A204.1 (cell line): ENCODE results near the gene ATP2B2.

Source experiments
- FAIRE-seq: peaks from 2 replicates; lab custom pipeline; 2012; peaks lifted over from hg19 to GRCh38; lab: Jason Lieb, UNC

The ATP2B2 gene

DNA sequence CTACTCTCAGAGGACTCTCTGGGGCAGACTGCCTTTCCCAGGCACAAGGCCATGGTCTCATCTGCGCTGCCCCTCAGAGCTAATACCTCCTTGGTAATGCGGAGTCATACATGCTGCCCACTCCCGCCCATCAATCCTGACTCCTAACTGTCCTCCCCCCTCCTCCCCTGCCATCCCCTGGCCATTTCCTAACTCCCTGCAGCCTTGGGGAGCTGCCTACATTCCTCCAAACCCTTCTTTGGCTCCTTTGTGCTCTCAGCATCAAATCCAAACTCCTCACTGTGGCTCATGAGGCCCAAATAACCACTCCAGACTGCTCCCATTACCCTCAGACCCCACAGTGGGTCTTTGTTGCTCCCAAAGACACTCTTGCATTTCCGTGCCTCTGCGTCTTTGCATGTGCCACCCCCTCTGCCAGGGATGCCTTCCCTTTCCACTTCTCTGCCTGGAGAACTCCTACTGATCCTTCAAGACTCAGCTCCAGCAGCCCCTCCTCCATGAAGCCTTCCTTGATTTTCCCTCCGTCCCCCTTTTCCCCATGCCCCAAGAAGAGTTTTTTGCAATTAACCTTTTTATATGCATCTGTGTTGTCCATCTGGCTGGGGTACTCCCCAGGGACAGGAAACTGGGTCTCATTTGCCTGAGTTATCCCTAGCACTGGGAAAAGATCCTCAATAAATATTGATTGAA, 5.5 kb upstream of the ATP2B2 start:
- no peak for FAIRE-seq

DNA sequence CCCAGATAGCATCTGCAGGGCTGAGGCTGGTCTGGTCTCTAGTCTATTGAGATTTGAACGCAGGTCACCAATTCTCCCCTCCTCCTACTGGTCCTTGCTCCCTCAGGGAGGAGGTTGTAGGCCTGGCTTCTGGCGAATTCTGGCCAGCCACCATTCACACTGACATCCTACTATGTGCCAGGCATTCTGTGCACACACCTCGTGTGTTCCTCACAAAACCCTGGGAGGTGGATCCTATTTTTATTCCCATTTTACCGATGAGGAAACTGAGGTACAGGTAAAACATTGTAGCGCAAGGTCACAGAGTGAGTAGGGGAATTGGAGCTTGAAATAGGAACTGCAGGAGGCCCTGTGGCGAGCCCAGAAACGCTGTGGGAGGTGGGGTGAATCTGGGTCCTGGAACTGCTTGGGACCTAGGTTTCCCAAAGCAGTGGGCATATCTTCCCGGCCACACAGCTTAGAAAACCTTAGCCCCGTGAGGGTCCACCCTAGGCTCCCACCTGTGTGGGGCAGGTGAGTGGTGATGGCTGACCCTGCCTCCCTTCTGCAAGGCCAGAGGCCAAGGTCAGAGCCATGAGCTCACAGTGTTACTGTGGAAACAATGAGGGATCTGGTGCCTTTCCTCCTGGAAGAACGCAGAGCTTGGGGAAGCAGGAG, 4.8 kb upstream of the ATP2B2 start:
- no peak for FAIRE-seq

DNA sequence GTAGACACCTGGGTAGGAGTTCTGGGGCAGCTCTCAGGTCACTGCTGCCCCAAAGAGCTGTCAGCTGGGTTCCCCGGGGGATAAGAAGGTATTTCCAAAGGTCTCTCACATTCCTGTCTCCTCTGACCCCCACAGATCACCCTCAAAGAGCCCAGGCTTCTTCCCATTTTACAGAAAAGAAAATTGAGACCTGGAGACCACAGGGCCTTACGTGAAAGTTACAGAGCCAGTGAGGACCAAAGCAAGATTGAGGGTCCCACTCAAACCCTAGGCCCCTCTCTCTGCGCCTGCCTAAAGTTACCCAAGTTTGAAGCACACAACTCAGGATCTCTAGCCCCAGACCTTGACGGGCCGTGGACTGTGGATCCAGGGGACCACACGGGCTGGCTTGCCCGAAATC, 3.9 kb upstream of the ATP2B2 start:
- no peak for FAIRE-seq

DNA sequence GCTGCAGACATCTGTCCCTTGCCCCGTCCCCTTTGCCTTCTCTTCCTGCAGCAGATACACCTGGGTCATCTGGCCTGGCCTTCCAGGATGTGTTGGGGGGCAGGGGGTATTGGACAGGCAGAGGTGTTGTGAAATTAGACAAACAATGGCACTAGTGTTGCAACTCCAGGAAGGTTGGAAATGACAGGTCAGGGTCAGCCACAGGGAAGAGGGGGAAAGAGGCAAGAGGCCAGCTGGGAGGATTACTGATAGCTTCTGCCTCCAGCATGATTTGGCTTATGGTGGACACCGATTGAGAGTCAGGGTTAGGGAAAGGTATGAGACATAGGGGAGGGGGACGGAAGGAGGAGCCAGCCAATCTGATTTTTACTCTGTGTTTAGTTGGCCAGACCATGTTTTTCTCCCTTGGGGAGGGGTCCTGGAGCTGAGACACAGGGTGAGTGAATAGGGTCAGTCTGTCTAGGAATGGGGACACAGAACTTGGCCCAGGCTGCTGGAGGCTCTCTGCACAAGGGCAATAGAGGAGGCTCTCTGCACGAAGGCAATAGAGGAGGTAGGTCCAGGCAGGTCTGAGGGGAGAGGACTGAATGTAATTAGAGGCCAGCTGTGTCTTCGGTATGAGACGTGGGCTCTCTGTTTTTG, 3.4 kb upstream of the ATP2B2 start:
- no peak for FAIRE-seq

DNA sequence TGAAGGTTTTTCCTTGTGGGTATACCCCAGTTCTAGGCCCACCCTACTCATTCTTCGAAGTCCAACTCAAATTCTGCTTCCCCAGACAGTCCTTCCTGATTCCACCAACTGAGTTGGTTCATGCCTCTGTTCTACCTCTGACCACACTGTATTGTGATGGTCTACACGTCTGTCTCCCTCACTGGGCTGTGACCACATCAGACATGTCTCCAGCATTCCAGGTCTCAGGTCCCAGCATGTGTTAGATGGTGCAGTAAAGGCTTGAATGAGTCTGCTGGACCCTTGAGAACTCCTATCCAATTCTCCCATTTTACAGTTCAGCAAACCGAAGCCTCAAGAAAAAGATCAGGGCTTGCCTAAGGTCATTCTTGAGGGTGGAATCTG, 2.8 kb upstream of the ATP2B2 start:
- FAIRE-seq = no peak

DNA sequence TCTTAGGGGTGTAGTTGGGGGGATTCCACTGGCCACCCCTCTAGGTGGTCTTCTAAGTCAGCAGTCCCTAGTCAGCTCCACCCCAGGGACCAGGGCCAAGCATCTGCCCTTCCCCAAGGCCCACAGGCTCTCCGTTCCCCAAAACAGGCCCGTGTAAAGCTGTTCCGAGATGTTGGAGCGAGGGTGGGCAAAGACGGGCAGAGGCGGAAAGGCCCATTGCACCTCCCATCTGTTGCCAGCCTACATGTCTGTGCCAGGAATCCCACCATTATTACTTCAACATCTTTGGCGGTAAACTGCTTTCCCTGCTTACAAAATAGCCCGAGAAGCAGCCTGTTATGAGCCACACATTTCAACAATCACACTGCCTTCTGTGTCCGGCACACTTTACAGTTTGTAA, 1.9 kb upstream of the ATP2B2 start:
- no peak for FAIRE-seq

DNA sequence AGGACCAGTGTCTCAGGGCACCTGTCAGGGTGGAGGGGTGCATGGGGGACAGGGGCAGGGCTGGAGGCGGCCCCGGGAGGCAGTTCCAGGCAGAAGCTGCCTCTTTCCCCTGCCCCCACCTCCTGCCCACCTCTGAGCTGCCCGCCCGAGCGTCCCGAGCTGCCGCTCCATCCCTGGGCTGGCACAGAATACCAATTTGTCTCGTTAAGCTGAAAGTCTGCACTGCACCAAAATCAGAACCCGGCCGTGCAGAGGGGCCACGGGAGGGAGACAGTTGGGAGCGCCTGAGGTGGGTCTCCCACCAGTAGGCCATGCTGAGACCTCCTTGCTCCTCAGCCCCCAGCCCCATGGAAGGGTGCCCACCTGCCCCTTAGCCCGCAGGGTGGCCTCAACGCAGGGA, 1.3 kb upstream of the ATP2B2 start:
- FAIRE-seq = no peak

DNA sequence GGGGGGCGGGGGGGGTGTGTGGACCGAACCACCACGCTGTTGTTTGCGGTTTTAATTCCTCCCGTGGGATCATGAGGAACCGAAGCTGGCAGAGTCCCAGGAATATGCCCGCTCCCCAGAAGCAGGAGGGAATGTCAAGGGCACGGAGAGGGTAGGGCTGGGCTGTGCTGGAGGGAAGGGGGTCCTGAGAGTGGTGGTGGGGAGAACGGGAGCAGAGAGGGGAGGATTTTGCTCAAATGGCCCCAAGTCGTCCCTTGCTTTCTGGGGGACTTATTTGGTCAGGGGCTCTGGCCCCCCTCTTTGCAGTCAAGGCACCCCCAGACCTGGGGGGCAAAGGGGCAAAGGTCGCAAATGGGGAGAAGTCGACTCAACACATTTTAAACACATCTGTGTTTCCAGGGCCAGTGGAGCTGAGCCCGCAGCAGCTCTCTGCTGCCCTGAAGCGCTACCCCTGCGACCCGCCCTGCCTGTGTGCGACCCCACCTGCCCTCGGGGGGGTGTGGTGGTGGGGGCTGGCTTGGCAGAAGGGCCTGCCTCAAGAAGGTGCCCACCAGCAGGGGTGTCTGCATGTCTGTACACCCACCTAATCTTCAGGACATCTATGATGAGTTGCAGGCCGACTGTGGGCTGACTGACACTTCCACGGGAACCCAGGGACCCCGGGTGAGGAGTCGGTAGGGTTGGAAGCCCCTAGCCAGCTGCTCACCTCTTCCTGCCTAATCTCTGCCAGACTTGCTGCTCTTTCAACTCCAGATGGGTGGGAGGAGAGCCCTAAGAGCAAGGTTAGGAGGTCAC, 602 bp upstream of the ATP2B2 start:
- FAIRE-seq = no peak

DNA sequence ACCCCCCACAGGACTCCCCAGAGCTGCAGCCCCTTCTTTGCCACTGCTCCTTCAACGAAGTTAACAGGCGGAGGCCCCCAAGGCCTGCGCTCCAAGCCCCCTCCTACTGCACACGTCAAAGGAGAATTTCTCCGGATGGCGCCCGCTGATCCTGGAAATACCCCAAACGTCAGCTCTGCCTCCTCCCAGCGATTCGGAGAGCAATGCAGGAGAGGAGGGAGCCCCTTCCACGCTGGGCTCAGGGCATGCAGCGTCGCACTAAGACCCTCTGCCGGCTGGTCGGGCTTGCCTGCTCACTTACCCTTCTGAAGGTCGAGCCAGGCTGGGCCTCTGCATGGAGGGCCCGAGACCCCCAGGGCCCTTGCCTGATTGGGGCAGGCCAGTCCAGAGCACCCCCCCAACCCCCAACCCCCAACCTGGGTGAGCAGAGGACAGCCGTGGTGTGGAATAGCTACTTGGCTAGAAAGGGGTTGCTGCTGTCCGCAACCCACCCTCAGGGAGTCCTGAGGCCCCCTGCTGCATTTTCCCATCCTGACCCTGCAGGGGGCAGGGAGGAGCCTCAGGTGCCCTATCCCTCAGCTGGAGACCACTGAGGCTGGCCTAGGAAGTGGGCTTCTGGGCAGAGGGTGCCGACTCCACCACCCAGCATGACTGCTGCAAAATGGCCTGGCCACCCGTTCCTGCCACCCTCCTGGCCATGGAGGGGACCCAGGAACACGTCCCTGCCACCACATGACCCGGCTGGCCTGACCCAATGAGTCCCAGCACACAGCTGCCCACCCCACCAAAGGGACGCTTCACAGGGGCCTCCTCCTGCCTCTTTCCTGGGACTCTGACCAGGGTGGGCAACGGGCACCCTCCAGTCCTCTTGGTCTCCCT, 976 bp downstream of the ATP2B2 start:
- no peak for FAIRE-seq

DNA sequence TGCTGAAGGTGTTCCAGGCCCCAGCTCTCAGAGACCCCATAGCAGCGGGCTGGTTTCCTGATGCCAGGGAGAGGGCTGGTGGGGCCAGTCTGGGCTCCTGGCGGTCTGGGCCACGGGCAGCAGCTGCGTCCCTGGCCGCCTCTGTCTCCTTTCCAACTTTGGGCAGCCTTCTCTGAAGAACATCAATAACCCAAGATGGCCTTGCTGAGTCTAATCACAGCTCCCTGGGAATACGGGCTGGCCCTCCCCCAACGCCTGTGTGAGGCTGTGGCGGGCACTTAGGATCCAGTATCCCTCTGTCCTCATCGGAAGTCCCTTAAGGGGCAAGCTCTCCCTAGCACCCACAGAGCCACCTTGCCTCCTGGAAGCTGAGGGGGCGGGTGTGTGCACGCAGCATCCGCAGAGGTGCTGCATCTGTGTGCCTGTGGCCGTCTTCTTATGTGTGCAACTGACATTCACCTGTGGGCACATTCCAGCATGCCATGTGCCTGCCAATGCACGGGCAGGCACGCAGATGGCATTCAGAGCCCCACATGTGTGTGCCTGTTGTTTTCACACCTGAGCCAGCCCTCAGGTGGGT, 2.1 kb downstream of the ATP2B2 start:
- FAIRE-seq = no peak

DNA sequence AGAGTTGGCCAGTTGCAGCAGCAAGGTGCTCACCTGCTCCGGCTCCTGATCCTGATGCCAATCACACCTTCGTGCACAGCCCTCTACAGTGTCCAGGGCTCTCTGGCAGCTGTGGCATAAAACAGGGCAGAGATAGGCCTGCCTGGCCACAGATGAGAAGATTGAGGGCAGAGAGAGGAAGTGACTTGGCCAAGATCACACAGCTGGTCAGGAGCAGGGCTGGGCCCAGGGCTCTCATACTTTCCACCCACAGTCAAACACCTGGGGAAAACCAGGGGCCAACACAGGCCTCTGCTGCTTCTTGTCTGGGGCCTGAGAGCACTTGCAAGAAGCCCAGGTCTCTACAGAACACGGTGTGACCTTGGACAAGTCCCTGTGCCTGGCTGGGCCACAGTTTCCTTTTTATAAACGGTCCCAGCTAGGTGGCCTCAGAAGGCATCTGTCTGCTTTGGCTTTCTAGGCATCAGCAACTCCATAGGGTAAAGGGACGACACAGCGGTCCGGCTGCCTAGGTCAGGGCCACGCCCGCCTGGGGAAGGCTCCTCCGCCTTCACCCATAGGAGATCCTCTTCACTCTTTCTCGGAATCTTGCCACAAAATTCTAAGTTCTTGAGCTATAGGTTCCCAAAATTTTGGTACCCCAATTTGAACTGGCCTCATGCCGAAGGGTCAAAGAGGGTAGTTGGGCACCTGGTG, 3.1 kb downstream of the ATP2B2 start:
- FAIRE-seq = no peak

DNA sequence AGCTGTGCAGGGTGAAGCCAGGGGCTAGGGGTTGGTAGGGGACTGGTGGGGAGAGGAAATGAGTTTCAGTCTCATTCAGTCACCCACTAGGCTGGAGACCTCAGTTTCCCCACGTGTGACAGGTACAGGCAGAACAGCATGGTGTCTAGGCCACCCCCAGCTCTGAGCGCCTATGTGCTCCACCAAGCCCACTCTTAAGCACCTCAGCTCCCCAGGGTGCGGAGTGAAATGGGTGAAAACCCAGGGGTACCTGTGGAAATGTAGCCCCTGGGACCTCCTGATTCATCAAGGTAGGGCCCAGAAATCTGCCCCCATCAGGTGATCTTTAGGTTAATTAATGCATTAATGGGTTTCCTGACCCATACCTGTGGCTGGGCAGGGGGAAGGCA, 3.7 kb downstream of the ATP2B2 start:
- FAIRE-seq = no peak

DNA sequence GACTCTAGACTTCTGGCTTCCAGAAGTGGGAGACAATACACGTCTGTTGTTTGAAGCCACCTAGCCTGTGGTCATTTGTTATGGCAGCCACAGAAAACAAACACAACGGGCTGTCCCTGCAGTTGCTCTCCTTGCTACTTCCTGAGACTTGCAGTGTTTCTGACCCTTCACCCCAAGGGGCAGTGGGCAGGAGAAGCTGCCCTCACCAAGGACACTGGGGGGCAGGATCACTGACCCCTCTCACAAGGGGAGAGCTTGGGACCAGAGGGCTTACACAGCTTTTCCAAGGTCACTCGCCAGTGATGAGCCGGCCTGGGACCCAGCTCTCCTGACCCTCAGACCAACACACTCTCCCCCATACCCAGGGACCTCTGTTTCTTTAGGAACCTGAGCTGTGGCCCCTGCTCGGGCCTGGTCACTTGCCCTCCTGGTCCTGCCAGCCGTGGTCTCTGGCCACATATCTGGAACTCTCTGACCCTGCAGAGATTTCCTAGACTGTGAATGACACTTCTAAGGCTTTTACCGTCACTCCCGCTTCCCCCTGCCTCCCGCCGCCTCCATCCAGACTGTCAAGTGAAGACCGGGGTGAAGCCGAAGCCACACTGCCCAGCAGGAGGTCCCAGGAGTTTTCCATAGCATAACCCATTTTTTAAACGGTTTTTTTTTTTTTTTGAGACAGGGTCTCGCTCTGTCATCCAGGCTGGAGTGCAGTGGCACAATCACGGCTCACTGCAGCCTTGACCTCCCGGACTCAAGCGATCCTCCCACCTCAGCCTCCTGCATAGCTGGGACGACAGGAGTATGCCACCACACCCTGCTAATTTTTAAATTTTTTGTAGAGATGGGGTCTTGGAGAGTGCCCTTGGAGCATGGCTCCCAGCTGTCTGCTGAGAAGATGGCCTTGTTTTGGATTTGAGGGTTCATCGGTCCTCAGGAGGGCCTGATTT, 4.4 kb downstream of the ATP2B2 start:
- no peak for FAIRE-seq

DNA sequence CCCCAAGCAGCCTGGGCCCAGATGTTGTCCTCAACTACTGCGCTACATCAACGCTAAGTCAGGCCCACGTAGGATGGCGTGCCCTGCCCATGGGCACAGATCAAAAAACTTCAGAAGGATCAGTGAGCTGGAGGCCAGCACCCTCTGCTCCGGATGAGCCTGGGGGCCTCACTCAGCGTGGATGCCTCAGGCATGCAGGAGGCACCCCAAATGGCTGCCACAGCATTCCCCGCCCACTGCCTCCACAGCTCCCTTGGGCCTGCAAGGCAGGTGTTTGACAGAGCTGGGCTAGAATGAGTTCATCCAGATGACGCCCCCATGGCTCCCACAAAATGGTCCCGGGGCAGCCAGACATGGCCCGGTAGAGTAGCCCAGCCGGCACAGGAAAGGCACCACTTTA, 7.1 kb downstream of the ATP2B2 start:
- FAIRE-seq = no peak

DNA sequence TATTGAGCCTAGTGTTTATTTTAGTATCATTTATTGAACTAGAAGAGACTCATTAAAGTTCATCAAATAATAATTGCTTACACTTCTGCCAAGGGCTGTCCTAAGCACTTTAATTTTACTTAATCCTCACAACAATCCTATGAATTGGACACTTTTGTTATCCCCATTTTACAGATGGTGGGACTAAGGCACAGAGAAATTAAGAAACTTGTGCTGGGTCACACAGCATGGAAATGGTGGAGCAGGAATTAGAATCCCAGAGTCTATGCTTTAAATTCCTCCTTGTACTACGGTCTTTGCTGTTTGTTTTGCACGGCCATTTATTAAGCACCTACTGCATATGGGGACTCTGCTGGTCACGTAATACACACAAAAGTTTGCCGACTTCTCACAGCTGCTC, 7.9 kb downstream of the ATP2B2 start:
- FAIRE-seq = no peak

DNA sequence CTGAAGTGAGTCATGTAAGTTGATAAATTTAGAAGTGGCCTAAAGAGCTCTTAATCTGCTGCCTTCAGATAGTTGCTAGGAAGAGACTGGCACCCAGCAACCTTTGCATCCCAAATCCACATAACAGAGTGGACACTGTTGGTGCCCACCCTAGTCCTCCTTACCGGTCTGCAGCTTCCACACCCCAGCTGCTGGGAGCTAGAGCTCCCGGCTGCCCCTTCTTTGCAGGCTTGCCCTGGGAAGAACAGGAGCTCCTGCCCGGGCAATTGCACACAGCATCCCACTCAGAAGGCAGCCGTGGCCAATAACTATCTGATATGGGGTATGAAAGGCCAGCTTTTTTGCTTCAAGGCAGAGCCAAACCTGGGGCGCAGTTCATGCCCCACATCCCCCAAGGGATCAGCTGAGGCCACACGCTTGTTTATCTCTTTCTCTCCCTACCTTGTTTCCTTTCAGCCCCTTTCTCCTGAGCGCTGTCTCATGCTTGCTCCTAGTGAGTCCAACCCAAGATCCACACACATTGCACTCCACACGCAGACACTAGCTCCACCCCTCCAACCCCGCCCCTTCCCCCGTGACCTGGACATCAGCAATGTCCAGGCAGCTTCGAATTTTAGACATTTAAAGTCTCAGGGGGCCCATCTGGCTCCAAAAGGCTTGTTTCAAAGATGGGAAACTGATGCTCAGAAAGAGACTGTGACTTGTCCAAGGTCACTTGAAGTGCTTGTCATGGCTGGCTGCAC, 9.1 kb downstream of the ATP2B2 start:
- FAIRE-seq = no peak

DNA sequence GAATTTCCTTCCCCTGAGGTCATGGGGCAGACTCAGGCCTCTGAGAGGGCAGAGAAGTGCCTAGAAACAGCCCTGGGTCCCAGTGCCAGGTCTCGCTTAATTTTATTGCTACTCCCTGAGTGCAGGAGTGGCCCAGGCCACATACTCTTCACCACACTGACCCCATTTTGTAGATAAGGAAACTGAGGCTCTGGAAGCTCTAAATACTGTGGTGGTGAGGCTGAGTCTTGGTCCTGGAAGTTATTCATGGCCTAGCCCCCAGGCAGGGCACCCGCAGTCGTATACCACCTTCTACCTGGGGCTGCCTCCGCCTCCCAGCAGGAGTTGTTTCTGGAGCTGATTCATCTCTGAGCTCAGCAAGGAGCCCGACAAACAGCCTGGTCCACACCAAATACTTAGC, 9.8 kb downstream of the ATP2B2 start:
- FAIRE-seq = no peak

DNA sequence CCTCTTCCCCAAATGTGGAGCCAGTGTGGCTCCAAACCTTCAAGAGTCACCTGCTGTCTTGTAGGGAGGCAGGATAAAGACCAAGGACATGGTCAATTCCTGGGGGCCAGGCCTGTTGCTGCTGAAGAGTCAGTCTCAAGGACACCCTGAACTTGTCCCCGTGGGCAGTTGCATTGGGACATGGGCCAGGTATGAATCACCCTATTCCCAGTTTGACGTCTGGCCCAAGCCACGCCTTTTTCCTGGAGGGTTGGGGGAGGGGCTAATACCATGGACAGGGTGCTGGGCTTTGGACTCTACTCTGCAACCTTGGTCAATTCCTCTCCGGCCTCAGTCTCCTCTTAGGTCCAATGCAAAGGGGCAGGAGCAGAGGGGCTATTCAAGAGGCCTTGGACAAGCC, 10.4 kb downstream of the ATP2B2 start:
- FAIRE-seq = no peak

DNA sequence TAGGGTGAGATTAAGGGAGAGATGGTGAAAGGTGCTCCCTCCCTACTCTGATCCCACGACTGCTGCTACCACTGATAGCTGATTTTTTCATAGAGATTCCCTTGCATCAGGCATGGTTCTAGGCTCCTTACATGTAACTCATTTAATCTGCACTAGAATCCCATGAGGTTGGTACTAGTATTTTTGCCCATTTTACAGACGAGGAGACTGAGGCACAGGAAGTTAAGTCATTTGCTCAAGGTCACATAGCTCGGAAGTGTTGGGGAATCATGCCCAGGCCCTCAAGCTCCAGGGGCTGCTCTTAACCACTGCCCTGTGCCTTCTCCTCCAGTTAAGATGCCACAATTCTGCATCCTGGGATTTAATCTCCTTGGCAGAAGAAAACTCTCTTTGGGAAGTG, 11.2 kb downstream of the ATP2B2 start:
- FAIRE-seq = no peak
